HepG2 (cell line): ENCODE measurements around the gene CDC42EP3. TPM values are rescaled to one million over a fixed set of nuclear protein-coding genes. Genes with fewer than 3 reads are reported as not detected.

ENCODE experiments used
- ATAC-seq: fragments of 200-7000 bp; cut with Tn5 transposase; 3 replicates; pipeline ENCODE4 v1.9.1; 2020; ENCODE audit warnings: mild to moderate bottlenecking, moderate library complexity
- BruUV-seq: library from RNA; stranded (reverse); fragments of 400-500 nt; replicated peaks from 2 replicates; lab custom pipeline; 2021; lab: Mats Ljungman, UMichigan
- CTCF ChIA-PET: fragments of 300-600 bp; formaldehyde crosslinking; extraction: SDS; loops from one replicate; lab custom pipeline; 2021; ENCODE audit warnings: low total read pairs, inconsistent platforms, low intra/inter-chr PET ratio; lab: Yijun Ruan, JAX
- POLR2A ChIA-PET: fragments of 350-600 bp; sonication (Branson Sonifier 250); formaldehyde crosslinking; loops from one replicate; lab custom pipeline; 2020; ENCODE audit warnings: antibody characterized with exemption, inconsistent platforms; lab: Yijun Ruan, JAX
- DNase-seq: peaks from one replicate; pipeline ENCODE4 v3.0.0-alpha.2; 2015; ENCODE audit warnings: low spot score
- FAIRE-seq: peaks from 3 replicates; lab custom pipeline; 2011; peaks lifted over from hg19 to GRCh38; lab: Jason Lieb, UNC
- H2AFZ ChIP-seq: one replicate; pipeline ENCODE4 v1.6.1; 2011; ENCODE audit warnings: low read length, inconsistent platforms
- H3K27ac ChIP-seq: fragments of 300-600 bp; 3 replicates; pipeline ENCODE4 v1.8.0; 2011; ENCODE audit warnings: mixed run types, mild to moderate bottlenecking, mixed read lengths, low read length, inconsistent platforms; ENCODE audit not compliant: insufficient read depth; ENCODE audit errors: extremely low read length
- H3K27me3 ChIP-seq, 2 experiments: fragments of 200-600 bp in 1 of 2; 2 replicates in 1 of 2; 3 replicates in 1 of 2; pipeline versions ENCODE4 v1.6.0 to v1.8.0; 2011; ENCODE audit warnings: low read length in 2 of 2, mild to moderate bottlenecking in 2 of 2, moderate library complexity in 2 of 2, inconsistent platforms in 1 of 2; ENCODE audit not compliant: insufficient read depth in 2 of 2, control insufficient read depth in 1 of 2
- H3K36me3 ChIP-seq, 2 experiments: fragments of 200-600 bp in 1 of 2; replicated peaks in 1 of 2; 2 replicates in 1 of 2; 3 replicates in 1 of 2; pipeline versions ENCODE4 v1.5.1 to v1.8.0; 2011; ENCODE audit warnings: low read length in 2 of 2, inconsistent platforms in 1 of 2; ENCODE audit not compliant: insufficient read depth in 2 of 2, control insufficient read depth in 1 of 2
- H3K4me1 ChIP-seq: 2 replicates; pipeline ENCODE4 v1.5.1; 2012; ENCODE audit warnings: low read length, inconsistent platforms; ENCODE audit not compliant: insufficient read depth
- H3K4me2 ChIP-seq: 2 replicates; pipeline ENCODE4 v1.6.0; 2011; ENCODE audit warnings: low read depth, low read length, inconsistent platforms
- H3K4me3 ChIP-seq, 3 experiments: fragments of 200-600 bp in 1 of 3; sonication (generic), shearing (Covaris generic) in 1 of 3; replicated peaks in 1 of 3; 2 replicates each; pipeline ENCODE4 v1.5.1; 2011 to 2016; ENCODE audit warnings: low read length in 3 of 3, inconsistent platforms in 2 of 3, low read depth in 2 of 3, mild to moderate bottlenecking in 2 of 3, control low read depth in 1 of 3, mixed read lengths in 1 of 3; ENCODE audit not compliant: insufficient read depth in 1 of 3
- H3K79me2 ChIP-seq: one replicate; pipeline ENCODE4 v1.6.1; 2011; ENCODE audit warnings: low read length, inconsistent platforms; ENCODE audit not compliant: insufficient read depth
- H3K9ac ChIP-seq: 2 replicates; pipeline ENCODE4 v1.6.0; 2011; ENCODE audit warnings: mild to moderate bottlenecking, low read depth, low read length, inconsistent platforms; ENCODE audit not compliant: insufficient read depth
- H3K9me3 ChIP-seq: 2 replicates; pipeline ENCODE4 v1.5.1; 2012; ENCODE audit warnings: mild to moderate bottlenecking, low read length
- H4K20me1 ChIP-seq: 2 replicates; pipeline ENCODE4 v1.6.0; 2011; ENCODE audit warnings: inconsistent platforms, mild to moderate bottlenecking, low read length, moderate library complexity; ENCODE audit not compliant: insufficient read depth
- CHD2 ChIP-seq: IDR thresholded peaks from 2 replicates; pipeline ENCODE4 v1.6.1; 2011; ENCODE audit warnings: low read depth, low read length, improper control_type of control experiment
- CREBL2 ChIP-seq: sonication (generic); formaldehyde crosslinking; IDR thresholded peaks from 2 replicates; pipeline ENCODE4 v1.8.1; 2023; ENCODE audit warnings: missing genetic modification reagents, mild to moderate bottlenecking, borderline replicate concordance
- HNF4G ChIP-seq, 2 experiments: sonication (generic) in 1 of 2; formaldehyde crosslinking in 1 of 2; IDR thresholded peaks; 2 replicates each; pipeline versions ENCODE4 v1.4.0 to v1.6.1; 2011 to 2020; ENCODE audit warnings: borderline replicate concordance in 2 of 2, low read depth in 2 of 2, mild to moderate bottlenecking in 2 of 2, low read length in 1 of 2, missing genetic modification reagents in 1 of 2, moderate library complexity in 1 of 2
- KLF11 ChIP-seq: IDR thresholded peaks from 2 replicates; pipeline ENCODE4 v1.6.1; 2016; ENCODE audit warnings: missing compliant biosample characterization
- RFXANK ChIP-seq: IDR thresholded peaks from 2 replicates; pipeline ENCODE4 v1.6.1; 2016
- RORA ChIP-seq: sonication (generic); formaldehyde crosslinking; IDR thresholded peaks from 2 replicates; pipeline ENCODE4 v1.5.0; 2020; ENCODE audit warnings: mild to moderate bottlenecking, missing genetic modification reagents, moderate library complexity
- TOPORS ChIP-seq: sonication (generic); formaldehyde crosslinking; IDR thresholded peaks from 2 replicates; pipeline ENCODE4 v1.8.0; 2023; ENCODE audit warnings: mild to moderate bottlenecking, missing genetic modification reagents
- ZNF10 ChIP-seq: sonication (generic); formaldehyde crosslinking; IDR thresholded peaks from 2 replicates; pipeline ENCODE4 v1.4.0; 2020; ENCODE audit warnings: mild to moderate bottlenecking, low read depth, missing genetic modification reagents, borderline replicate concordance
- ZUFSP ChIP-seq: sonication (generic); formaldehyde crosslinking; IDR thresholded peaks from 2 replicates; pipeline ENCODE4 v1.9.0; 2021; ENCODE audit warnings: missing genetic modification reagents, mild to moderate bottlenecking, borderline replicate concordance
- WGBS: methylation state at CpG from one replicate; pipeline ENCODE4 v1.1.6; 2017; ENCODE audit warnings: low lambda C conversion rate; 5-methylcytosine and 5-hydroxymethylcytosine counted together
- in situ Hi-C: cut with HindIII; loops from 2 replicates; pipeline ENCODE4 v1.10.0; 2017; ENCODE audit warnings: low pct_unique_long_range_greater_than_20kb; ENCODE audit not compliant: extremely low pct_ligation_motif_present
- intact Hi-C: fragments of 100-400 bp; cut with micrococcal nuclease; formaldehyde crosslinking; loops from one replicate; pipeline ENCODE4 v1.10.0; 2022; ENCODE audit not compliant: unreplicated experiment
- polyA plus RNA-seq, 8 experiments: library from polyadenylated mRNA; depleted of rRNA in 3 of 8; stranded (reverse) in 7 of 8; unstranded in 1 of 8; fragments of >200 nt; fragmentation: Illumina TruSeq in 4 of 8; extraction: Trizol in 4 of 8; gene quantifications; 2 replicates each; pipeline versions ENCODE4 v1.2.1 to v1.2.3, GENCODE V29; 2011 to 2016; ENCODE audit warnings: low read depth in 4 of 8, missing spikeins in 1 of 8, mixed read lengths in 1 of 8; ENCODE audit not compliant: insufficient read depth in 1 of 8
- total RNA-seq, 5 experiments: library from RNA; depleted of rRNA; stranded (reverse); fragments of >200 nt; fragmentation: Illumina TruSeq; extraction: Trizol; gene quantifications; 2 replicates each; pipeline ENCODE4 v1.2.3, GENCODE V29; 2016; ENCODE audit warnings: low read depth in 1 of 5

Gene CDC42EP3
- total and polyA plus RNA-seq, 2 of the 13 experiments (the other 11 are each of a cell fraction or from before 2014, with no cell fraction given), result 0.01 TPM; not detected in 1

DNA sequence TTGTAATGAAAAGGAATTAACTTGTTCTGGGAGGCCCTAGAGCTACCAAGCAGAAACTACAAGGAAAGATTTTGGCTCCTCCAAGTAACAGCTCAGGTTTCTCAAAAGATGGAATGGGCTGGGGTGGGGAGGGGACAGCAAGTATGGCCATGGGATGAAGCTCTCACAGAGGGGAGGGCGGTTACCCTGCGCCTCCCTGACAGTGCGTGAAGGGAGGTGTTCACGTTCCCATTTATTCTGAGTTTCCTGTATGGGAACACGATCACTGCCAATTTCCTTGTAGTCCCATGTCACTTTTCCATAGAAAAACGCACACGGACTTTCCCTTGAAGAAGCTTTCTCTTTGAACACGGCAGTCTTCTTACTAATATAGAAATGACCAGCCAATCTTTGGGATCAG lies 17.0 kb downstream of the CDC42EP3 start:
- ChIA-PET CTCF (no interaction called here), POLR2A (no interaction called here)
- intact Hi-C loops (no loop called here), in situ Hi-C loops (no loop called here)
- no peak for TF ChIP-seq HNF4G (IDR thresholded peaks at IDR 0.05; ENCODE audit: borderline replicate concordance, low read depth, low read length)
- no peak for TF ChIP-seq HNF4G (CRISPR knock-in tag; IDR thresholded peaks at IDR 0.05; ENCODE audit: borderline replicate concordance, low read depth)
- TF ChIP-seq ZUFSP (CRISPR knock-in tag), result no peak
- no peak for TF ChIP-seq RORA (CRISPR knock-in tag)
- no peak for TF ChIP-seq CHD2
- no peak for TF ChIP-seq TOPORS (CRISPR knock-in tag)
- no peak for TF ChIP-seq CREBL2 (CRISPR knock-in tag)
- TF ChIP-seq ZNF10 (CRISPR knock-in tag), result no peak
- no peak for TF ChIP-seq KLF11
- TF ChIP-seq RFXANK, result no peak
- no peaks in the 10 kb centered on the region for H3K9me3 ChIP-seq
- BruUV-seq, result no TSS peak
- DNase-seq, result no peak
- H3K4me2 ChIP-seq, result no peak overlapping the region
- H3K36me3 ChIP-seq, result no peaks in the 10 kb centered on the region
- no peak overlapping the region for H3K9ac ChIP-seq
- no peak overlapping the region for H3K4me3 ChIP-seq
- no peaks in the 10 kb centered on the region for H4K20me1 ChIP-seq
- H3K4me1 ChIP-seq, result no peaks in the 10 kb centered on the region
- H3K27ac ChIP-seq, result no peak overlapping the region
- no peak overlapping the region for H2AFZ ChIP-seq
- no peak for FAIRE-seq
- H3K27me3 ChIP-seq, result peaks cover 0 to 40% of the 10 kb centered on the region in 2 experiments; a peak in 4 of 5 replicates
- ATAC-seq, result no peak
- H3K79me2 ChIP-seq, result no peaks in the 10 kb centered on the region
- WGBS, result 61% methylated on average over 8 of the region's 8 CpGs
